Trophoblast cell (in vitro differentiated cells and primary cell): ENCODE data around the gene SLC6A9.

ENCODE experiments used
- DNase-seq, 2 donors: peaks; one replicate each; pipeline ENCODE4 v3.0.0-alpha.2; 2016
- H2AFZ ChIP-seq: 2 replicates; pipeline ENCODE4 v1.6.1; 2013; ENCODE audit warnings: low read length, moderate library complexity, mild to moderate bottlenecking; ENCODE audit not compliant: insufficient read depth, poor library complexity
- H2AK5ac ChIP-seq: 2 replicates; pipeline ENCODE4 v1.6.1; 2013; ENCODE audit warnings: mild to moderate bottlenecking, low read length
- H2BK120ac ChIP-seq: 2 replicates; pipeline ENCODE4 v1.6.1; 2013; ENCODE audit warnings: low read length, mild to moderate bottlenecking, moderate library complexity; ENCODE audit not compliant: insufficient read depth, poor library complexity
- H2BK12ac ChIP-seq: 2 replicates; pipeline ENCODE4 v1.6.1; 2013; ENCODE audit warnings: mild to moderate bottlenecking, low read length, moderate library complexity
- H2BK5ac ChIP-seq: 2 replicates; pipeline ENCODE4 v1.6.1; 2013; ENCODE audit warnings: low read length, low read depth, moderate library complexity, mild to moderate bottlenecking; ENCODE audit not compliant: poor library complexity
- H3K14ac ChIP-seq: 2 replicates; pipeline ENCODE4 v1.6.1; 2013; ENCODE audit warnings: mild to moderate bottlenecking, low read length
- H3K18ac ChIP-seq: 2 replicates; pipeline ENCODE4 v1.6.1; 2013; ENCODE audit warnings: mild to moderate bottlenecking, low read length
- H3K23ac ChIP-seq: 2 replicates; pipeline ENCODE4 v1.6.1; 2013; ENCODE audit warnings: low read length
- H3K27ac ChIP-seq: 2 replicates; pipeline ENCODE4 v1.5.1; 2013; ENCODE audit warnings: low read depth, mild to moderate bottlenecking, inconsistent platforms, low read length, moderate library complexity
- H3K27me3 ChIP-seq: 2 replicates; pipeline ENCODE4 v1.6.1; 2013; ENCODE audit warnings: inconsistent platforms, mild to moderate bottlenecking, low read length, moderate library complexity; ENCODE audit not compliant: insufficient read depth
- H3K36me3 ChIP-seq, 2 experiments: 1 replicate in 1 of 2; 2 replicates in 1 of 2; pipeline ENCODE4 v1.6.1; 2013; ENCODE audit warnings: low read length in 2 of 2, mild to moderate bottlenecking in 2 of 2, moderate library complexity in 1 of 2; ENCODE audit not compliant: insufficient read depth in 2 of 2, control insufficient read depth in 1 of 2
- H3K4ac ChIP-seq: 2 replicates; pipeline ENCODE4 v1.6.1; 2013; ENCODE audit warnings: low read depth, mild to moderate bottlenecking, low read length, moderate library complexity
- H3K4me1 ChIP-seq, 2 experiments: 1 replicate in 1 of 2; 2 replicates in 1 of 2; pipeline ENCODE4 v1.6.1; 2013; ENCODE audit warnings: low read length in 2 of 2, mild to moderate bottlenecking in 2 of 2, moderate library complexity in 1 of 2; ENCODE audit not compliant: insufficient read depth in 2 of 2, control insufficient read depth in 1 of 2
- H3K4me2 ChIP-seq: 2 replicates; pipeline ENCODE4 v1.6.1; 2013; ENCODE audit warnings: inconsistent platforms, mild to moderate bottlenecking, low read length, moderate library complexity
- H3K4me3 ChIP-seq: 2 replicates; pipeline ENCODE4 v1.5.1; 2013; ENCODE audit warnings: mild to moderate bottlenecking, low read depth, low read length, inconsistent platforms
- H3K79me1 ChIP-seq: one replicate; pipeline ENCODE4 v1.6.1; 2013; ENCODE audit warnings: low read length
- H3K79me2 ChIP-seq: 2 replicates; pipeline ENCODE4 v1.6.1; 2013; ENCODE audit warnings: low read length, mild to moderate bottlenecking; ENCODE audit not compliant: control insufficient read depth, insufficient read depth, poor library complexity
- H3K9ac ChIP-seq: 2 replicates; pipeline ENCODE4 v1.6.1; 2013; ENCODE audit warnings: mild to moderate bottlenecking, low read length
- H3K9me3 ChIP-seq: 2 replicates; pipeline ENCODE4 v1.6.1; 2013; ENCODE audit warnings: low read depth, mild to moderate bottlenecking, control low read depth, inconsistent platforms, low read length; ENCODE audit not compliant: insufficient read depth
- H4K12ac ChIP-seq: 2 replicates; pipeline ENCODE4 v1.6.1; 2013; ENCODE audit warnings: low read depth, mild to moderate bottlenecking, low read length, moderate library complexity
- H4K8ac ChIP-seq: 2 replicates; pipeline ENCODE4 v1.6.1; 2013; ENCODE audit warnings: low read depth, mild to moderate bottlenecking, low read length, moderate library complexity
- H4K91ac ChIP-seq: one replicate; pipeline ENCODE4 v1.6.1; 2013; ENCODE audit warnings: low read depth, mild to moderate bottlenecking, low read length, moderate library complexity
- WGBS: extraction: QIAGEN DNeasy Blood & Tissue Kit; methylation state at CpG from one replicate; pipeline ENCODE4 v1.1.7; 2013; ENCODE audit warnings: missing lambda C conversion rate; ENCODE audit not compliant: insufficient read length, insufficient coverage; ENCODE audit errors: extremely low coverage; 5-methylcytosine and 5-hydroxymethylcytosine counted together

The SLC6A9 gene

GRCh38 chr1:43975249-43975961 is 55.9 kb downstream of the SLC6A9 start:
- peak overlapping the region; percentile 69 for H4K91ac ChIP-seq
- H3K27me3 ChIP-seq: no peaks in the 10 kb centered on the region
- H2BK12ac ChIP-seq: no peak overlapping the region
- H2AFZ ChIP-seq: peak overlapping the region; percentile 56
- no peaks in the 10 kb centered on the region for H3K9me3 ChIP-seq
- peaks cover 26 to 28% of the 10 kb centered on the region in 2 experiments for H3K36me3 ChIP-seq
- H2BK120ac ChIP-seq: peak overlapping the region; percentile 57
- H3K4ac ChIP-seq: peak overlapping the region; percentile 41
- peaks cover 18% of the 10 kb centered on the region for H3K79me2 ChIP-seq
- H3K9ac ChIP-seq: peak overlapping the region; percentile 89
- peak in 1 of 2 donors; percentile 42 for DNase-seq
- H2AK5ac ChIP-seq: peak overlapping the region; percentile 33
- H3K4me3 ChIP-seq: peak overlapping the region; percentile 98
- H3K27ac ChIP-seq: peak overlapping the region; percentile 60
- peaks cover 15 to 24% of the 10 kb centered on the region in 2 experiments for H3K4me1 ChIP-seq
- H3K14ac ChIP-seq: peak overlapping the region; percentile 88
- H3K4me2 ChIP-seq: peak overlapping the region; percentile 97
- peak overlapping the region; percentile 68 for H2BK5ac ChIP-seq
- H3K23ac ChIP-seq: no peak overlapping the region
- no CpG with 5 or more reads among the region's 34 CpGs for WGBS
- peak overlapping the region; percentile 94 for H4K8ac ChIP-seq
- H4K12ac ChIP-seq: peak overlapping the region; percentile 89
- peak overlapping the region; percentile 90 for H3K18ac ChIP-seq
- H3K79me1 ChIP-seq: peaks cover 17% of the 10 kb centered on the region

- Histone ChIP-seq H2BK5ac (peak within 1 kb of the TSS; percentile 68), H3K14ac (peak within 1 kb of the TSS; percentile 88), H2AK5ac (peak within 1 kb of the TSS; percentile 33), H4K91ac (peak within 1 kb of the TSS; percentile 69), H2AFZ (peak within 1 kb of the TSS; percentile 85), H3K36me3 (peaks cover 26 to 28% of the 10 kb centered on the region in 2 experiments), H3K27me3 (no peaks in the 10 kb centered on the region), H3K27ac (peak within 1 kb of the TSS; percentile 60), H2BK120ac (peak within 1 kb of the TSS; percentile 57), H3K4me2 (peak within 1 kb of the TSS; percentile 97), H3K9ac (peak within 1 kb of the TSS; percentile 89), H2BK12ac (peak within 1 kb of the TSS; percentile 19), H3K23ac (no peak within 1 kb of the TSS), H3K18ac (peak within 1 kb of the TSS; percentile 90), H3K79me2 (peaks cover 13% of the 10 kb centered on the region), H3K4me3 (peak within 1 kb of the TSS; percentile 98), H3K4me1 (peaks cover 10 to 22% of the 10 kb centered on the region in 2 experiments), H3K4ac (peak within 1 kb of the TSS; percentile 41), H4K12ac (peak within 1 kb of the TSS; percentile 89), H3K79me1 (peaks cover 13% of the 10 kb centered on the region), H4K8ac (peak within 1 kb of the TSS; percentile 94), H3K9me3 (peaks cover 2% of the 10 kb centered on the region)
- WGBS: no CpG with 5 or more reads among the region's 93 CpGs
- peak; percentile 93 to 96 for DNase-seq
Observed at GRCh38 chr1:43974443-43975248, 56.6 kb downstream of the SLC6A9 start, which contains the start of gene ATP6V0B. Gene ATP6V0B (plus strand): TSS chr1:43974960. CDS start chr1:43975041, 81 bp downstream.

- Histone ChIP-seq H3K23ac (no peak overlapping the region), H2BK120ac (no peak overlapping the region), H3K79me2 (peaks cover 11% of the 10 kb centered on the region), H3K14ac (peak overlapping the region; percentile 75), H3K4ac (no peak overlapping the region), H2BK5ac (no peak overlapping the region), H4K91ac (peak overlapping the region; percentile 62), H4K12ac (no peak overlapping the region), H3K18ac (no peak overlapping the region), H3K79me1 (peaks cover 12% of the 10 kb centered on the region), H2BK12ac (no peak overlapping the region), H3K9me3 (peaks cover 2% of the 10 kb centered on the region), H2AK5ac (no peak overlapping the region), H4K8ac (peak overlapping the region; percentile 76), H3K36me3 (peaks cover 26 to 28% of the 10 kb centered on the region in 2 experiments), H3K27ac (no peak overlapping the region), H3K4me2 (peak overlapping the region; percentile 81), H2AFZ (peak overlapping the region; percentile 85), H3K4me3 (peak overlapping the region; percentile 98), H3K4me1 (peaks cover 10 to 22% of the 10 kb centered on the region in 2 experiments), H3K9ac (no peak overlapping the region), H3K27me3 (no peaks in the 10 kb centered on the region)
- DNase-seq: no peak
- WGBS: no CpG with 5 or more reads among the region's 9 CpGs
Observed at GRCh38 chr1:43973981-43974442, 57.2 kb downstream of the SLC6A9 start.

- Histone ChIP-seq H3K27me3 (no peaks in the 10 kb centered on the region), H2BK12ac (no peak overlapping the region), H3K4ac (no peak overlapping the region), H3K14ac (no peak overlapping the region), H3K79me2 (peaks cover 8% of the 10 kb centered on the region), H3K23ac (no peak overlapping the region), H3K4me3 (no peak overlapping the region), H2AK5ac (no peak overlapping the region), H4K12ac (no peak overlapping the region), H4K91ac (no peak overlapping the region), H3K9ac (no peak overlapping the region), H2AFZ (no peak overlapping the region), H3K36me3 (peaks cover 24% of the 10 kb centered on the region in 2 experiments), H2BK120ac (no peak overlapping the region), H4K8ac (no peak overlapping the region), H3K9me3 (peaks cover 2% of the 10 kb centered on the region), H3K4me1 (peaks cover 6 to 16% of the 10 kb centered on the region in 2 experiments), H2BK5ac (no peak overlapping the region), H3K4me2 (no peak overlapping the region), H3K79me1 (peaks cover 8% of the 10 kb centered on the region), H3K18ac (no peak overlapping the region), H3K27ac (no peak overlapping the region)
- no CpG with 5 or more reads among the region's 17 CpGs for WGBS
- no peak for DNase-seq
Observed at GRCh38 chr1:43971336-43971980, 59.8 kb downstream of the SLC6A9 start.
